Activated CD8-positive, alpha-beta memory T cell treated with anti-CD3 and anti-CD28 coated beads, Interleukin-2, amount 50 U/mL, for 24 hours (primary cell): Measurements from ENCODE around the gene CPED1.
"Not testable (repeated sequence)": the region's sequence is repeated elsewhere in the genome, so short reads cannot be mapped to it uniquely, and the experiment has no call there.

Experiments used
- DNase-seq: peaks from one replicate; pipeline ENCODE4 v3.0.0-alpha.2; 2020; ENCODE audit errors: extremely low read depth

The CPED1 gene

DNA sequence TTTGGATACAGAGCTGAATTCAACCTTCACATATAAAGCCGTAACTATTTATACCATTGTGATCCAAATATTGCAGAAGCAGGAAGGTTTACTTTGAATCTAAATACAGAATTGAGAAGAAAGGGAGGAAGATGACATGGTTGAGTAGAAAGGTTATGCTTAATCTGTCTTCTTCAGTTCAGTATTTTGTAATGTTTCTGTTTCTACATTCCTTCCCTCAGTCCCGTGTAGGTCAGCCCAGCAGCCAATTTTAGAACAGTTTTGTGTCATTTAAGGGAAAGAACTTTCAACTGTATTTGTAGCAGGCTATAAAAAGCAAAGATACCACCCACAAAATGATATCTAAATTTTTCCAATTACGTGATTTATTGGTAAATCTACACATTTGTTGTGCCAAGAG is 97.4 kb downstream of the CPED1 start:
- DNase-seq: no peak

DNA sequence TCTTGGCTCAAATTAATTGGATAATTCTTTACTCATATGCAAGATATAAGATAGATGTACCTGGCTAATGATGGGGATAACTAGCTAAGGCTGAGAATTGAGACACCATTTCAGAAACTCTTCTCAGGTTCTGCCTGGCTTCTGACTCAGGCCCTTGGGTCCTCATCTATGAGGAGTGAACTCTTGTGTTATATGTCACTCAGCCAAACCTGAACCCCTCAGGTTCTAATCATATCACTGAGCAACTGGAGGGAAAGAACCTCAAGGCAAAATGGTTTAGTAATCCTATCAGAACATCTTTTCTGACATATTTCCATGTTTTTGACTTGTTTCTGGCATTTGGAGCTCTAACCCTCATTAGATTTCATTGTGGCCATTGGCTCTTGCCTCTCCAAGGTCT is 100.4 kb downstream of the CPED1 start:
- DNase-seq: no peak

DNA sequence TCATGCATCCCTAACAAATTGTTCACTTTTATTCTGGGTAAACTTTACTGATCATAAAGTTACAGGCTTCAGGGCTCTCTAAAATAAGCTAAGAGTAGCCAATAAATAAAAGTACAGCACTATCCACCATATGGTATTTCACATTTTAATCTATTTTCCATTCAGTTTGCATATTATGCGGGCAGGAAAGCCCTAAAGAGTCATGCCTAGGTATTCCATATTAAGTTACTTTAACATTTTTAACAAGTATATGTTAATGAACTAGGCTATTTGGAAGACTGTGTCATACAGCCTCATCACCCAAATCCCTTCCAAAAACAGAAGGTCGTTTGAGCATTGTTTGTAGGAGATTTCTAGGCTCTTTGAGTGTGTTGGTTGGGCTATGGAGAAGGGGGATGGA is 106.3 kb downstream of the CPED1 start:
- no peak for DNase-seq

DNA sequence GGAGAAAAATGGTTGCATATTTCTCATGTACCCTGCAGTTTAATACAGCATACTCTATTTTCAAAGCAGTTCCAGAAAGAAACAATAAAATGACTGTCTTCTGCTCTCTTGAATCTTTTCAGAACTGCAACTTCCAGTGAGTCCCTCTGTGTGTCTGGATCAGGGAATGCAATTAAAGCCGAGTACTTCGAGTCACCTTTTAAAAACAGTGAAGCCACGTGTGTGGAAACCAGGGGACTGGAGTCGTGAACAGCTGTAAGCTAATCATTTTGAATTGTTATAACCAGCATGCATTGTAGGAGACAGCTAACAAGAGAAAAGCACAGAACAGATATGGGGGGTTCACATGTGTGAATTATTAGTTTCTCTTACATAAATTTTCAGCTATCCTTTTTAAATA is 109.1 kb downstream of the CPED1 start:
- no peak for DNase-seq

DNA sequence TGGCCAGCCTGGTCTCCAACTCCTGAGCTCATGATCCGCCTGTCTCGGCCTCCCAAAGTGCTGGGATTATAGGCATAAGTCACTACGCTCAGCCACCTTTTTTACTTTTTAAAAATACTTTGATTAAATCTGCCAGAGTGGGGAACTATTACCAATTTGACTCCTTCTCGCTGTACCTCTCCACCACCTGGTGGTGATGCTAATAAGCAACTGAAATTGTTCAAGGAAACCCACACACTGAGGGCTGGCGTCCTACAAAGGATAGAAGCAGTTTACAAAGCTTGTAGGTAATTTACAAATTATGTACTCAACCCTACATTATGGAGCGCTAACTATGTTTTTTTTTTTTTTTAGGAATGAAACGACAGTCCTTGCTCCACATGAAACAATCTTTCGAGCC is 111.1 kb downstream of the CPED1 start:
- DNase-seq: no peak

DNA sequence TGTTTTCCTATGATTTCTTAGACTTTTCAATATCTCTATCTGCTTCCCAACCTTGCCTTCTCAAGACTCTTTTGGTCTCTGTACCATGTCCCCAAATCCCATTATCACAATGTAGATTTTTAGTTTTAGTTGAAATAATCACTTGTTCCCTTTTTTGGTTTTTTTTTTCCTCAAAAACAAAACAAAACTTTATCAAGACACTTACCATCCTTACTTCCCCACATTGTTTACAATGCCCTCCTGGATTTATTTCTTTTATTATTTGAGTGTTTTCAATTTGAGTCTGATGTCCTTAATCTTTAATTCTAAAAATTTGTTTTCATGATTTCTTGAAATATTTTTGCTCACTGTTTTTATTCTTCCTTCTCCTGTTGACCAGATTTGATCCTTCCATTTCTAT is 112.6 kb downstream of the CPED1 start:
- DNase-seq: no peak

DNA sequence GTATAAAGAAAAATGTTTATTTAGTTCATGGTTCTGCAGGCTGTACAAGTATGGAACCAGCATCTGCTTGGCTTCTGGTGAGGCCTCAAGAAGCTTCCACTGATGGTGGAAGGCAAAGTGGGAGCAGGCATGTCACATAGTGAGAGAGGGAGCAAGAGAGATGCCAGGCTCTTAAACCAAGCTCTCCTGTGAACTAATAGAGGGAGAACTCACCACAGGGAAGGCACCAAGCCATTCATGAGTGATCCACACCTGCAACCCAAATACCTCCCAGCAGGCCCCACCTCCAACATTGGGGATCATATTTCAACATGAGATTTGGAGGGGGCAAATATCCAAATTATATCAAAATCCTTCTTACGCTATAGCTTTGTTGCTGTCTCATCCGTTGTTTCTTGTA is 113.1 kb downstream of the CPED1 start:
- no peak for DNase-seq

DNA sequence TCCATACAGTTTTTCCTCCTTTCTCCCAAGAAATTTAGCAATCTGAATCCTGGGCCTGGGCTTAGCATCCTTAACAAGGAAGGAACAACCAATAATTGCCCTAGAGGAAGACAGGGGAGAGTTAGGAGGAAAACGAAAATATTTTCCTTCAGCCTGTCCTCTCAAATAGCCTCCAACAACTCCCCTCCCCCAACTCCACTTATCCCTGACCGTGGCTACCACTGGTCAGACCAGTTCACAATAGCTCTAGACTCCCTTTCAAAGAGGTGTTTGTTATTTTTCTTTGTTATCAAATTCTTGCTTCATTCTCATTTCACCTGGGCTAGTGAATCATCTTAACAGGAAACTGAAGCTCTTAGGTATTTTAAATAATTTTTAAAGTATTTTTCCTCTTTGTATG is 114.1 kb downstream of the CPED1 start:
- DNase-seq: no peak

DNA sequence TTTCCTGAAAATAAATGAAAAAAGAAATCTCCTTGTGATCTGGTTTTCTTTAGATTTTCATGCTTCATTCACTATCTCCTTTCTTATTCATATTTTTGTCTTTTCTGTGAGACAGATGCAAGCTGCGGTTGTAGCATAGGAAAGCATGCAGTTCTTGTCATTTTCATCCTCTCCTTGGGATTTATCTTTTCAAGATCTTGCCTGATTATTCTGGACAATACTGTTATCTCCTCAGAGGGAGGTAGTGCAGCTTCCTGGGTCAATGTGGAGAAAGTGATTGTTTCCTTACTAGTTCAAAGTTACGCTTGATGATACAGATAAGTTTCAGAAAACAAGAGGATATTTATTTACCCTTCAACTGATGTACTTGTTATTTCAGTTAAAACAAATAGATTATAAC is 114.6 kb downstream of the CPED1 start:
- DNase-seq: no peak

DNA sequence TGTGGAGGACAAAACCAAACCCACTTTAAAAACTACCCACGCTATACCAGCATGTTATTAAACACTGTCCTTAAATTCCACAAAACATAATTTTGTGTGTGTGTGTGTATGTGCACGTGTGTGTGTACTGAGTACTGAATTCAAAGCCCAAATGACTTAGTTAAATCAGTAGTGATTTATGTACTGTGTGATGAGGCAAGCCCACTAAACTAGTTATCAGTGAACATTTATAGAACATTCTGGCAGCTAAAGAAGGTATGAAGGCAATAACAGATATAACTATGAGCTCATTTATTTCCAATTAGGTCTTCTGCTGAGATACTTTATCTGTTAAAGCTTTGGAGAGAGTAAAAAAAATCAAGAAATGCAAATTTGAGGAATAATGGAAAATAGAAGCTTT is 115.1 kb downstream of the CPED1 start:
- DNase-seq: no peak

DNA sequence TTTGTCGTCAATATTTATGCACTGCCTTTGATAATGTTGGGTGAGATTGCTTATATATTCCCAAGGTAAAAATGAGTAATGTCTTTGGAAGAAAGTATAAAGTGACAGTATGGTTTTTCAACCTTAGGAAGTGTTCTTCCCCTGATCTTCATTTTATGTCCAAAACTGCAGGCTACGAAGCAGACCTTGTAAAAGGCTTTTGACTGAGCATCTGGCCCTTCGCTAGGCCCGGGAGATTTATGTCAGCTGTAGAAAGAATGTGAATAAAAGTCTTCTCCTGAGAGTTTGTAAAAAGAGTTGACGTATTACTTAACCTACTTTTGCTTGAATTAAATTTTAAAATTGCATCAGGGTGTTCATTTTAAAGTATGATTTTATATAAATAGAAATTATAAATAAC is 116.8 kb downstream of the CPED1 start:
- DNase-seq: no peak

DNA sequence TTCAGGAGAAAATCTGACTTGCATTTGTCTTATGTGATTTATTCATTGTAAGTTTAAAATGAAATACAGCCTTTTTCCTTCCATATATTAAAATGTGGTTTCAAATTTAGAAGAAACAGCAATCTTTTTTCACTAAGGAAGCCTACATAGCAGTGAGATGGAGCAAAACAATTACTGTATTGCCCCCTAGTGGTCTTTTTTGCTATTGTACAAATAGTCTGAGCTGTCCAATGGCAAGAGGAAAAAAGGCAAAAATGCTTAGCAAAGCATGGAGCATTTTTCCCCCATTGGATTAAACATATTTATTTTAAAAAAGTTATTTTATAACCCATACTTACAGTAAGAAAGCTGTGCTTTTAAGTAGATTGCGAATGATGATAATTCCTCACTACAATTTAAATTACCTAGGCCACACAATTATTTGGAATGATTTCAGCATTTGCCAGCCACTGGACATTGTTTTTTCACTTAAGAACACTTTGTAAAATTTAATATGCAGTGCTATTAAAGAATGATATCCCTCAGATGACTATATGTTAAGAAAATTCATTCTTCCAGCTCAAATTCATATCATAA is 119.5 kb downstream of the CPED1 start:
- no peak for DNase-seq

DNA sequence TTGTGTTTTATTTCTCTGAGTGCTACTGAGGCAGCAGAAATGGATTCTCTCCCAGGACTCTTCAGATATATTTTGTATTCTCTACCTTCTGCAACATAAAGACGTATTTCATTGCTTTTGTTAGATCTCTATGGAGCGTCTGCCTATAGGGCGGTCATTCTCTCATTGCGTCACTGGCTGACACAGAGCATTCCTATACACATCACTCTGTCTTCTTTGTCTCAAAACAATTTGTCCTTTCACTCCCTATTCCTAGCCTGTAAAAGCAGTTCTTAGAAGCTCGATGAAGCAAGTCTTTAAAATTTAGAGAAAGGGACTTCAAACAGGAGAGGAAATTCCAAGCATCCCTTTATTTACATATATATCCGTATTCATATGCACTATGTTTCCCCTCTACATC is 120.6 kb downstream of the CPED1 start:
- DNase-seq: no peak

DNA sequence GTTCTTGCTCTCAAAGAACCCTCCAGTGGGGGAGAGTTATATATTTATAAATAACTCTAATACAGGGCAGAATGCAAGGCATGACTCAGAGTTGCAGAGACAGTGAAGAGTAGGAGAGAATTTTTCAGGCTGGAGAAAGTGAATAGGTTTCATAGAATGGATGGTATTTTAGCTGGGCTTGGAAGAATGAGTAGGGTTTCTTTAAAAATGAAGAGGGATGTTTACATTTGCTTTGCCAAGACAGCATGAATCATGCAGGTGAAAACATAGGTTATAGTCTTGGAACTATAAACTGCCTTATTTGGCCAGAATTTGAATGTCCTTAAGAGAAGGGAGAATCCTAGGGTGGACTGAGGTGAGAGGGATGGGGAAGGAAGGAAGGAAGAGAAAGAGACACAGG is 124.8 kb downstream of the CPED1 start:
- no peak for DNase-seq

DNA sequence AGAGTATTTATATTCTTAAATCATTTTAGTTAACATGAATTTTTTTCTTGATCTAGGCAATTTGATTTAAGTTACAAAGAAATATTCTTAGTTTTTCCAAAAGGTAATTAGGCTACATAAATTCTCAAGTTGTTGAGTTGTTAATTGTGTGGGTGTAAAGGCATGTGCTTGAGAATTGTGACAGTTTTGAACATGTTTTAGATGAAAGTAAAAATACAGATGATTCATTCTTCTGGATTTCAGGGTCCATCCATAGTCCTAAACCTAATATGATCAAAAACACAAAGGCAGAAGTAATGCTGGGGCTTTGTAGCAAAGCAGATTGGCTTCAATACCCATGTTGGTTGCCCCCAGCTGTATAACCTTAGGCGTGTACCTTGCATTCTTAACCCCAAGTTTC is 127.9 kb downstream of the CPED1 start:
- no peak for DNase-seq

DNA sequence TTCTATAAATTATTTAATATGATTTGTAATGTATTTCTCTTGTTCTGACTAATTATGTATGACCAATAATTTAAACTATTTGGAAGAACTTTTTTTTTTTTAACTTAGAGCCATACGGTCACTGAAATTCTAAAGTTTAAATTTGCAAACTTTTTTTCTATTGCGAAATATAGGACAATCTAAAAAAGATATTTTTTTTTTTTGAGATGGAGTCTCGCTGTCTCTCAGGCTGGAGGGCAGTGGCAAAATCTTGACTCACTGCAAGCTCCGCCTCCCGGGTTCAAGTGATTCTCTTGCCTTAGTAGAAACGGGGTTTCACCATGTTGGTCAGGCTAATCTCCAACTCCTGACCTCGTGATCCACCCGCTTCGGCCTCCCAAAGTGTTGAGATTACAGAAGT is 130.5 kb downstream of the CPED1 start:
- no peak for DNase-seq

DNA sequence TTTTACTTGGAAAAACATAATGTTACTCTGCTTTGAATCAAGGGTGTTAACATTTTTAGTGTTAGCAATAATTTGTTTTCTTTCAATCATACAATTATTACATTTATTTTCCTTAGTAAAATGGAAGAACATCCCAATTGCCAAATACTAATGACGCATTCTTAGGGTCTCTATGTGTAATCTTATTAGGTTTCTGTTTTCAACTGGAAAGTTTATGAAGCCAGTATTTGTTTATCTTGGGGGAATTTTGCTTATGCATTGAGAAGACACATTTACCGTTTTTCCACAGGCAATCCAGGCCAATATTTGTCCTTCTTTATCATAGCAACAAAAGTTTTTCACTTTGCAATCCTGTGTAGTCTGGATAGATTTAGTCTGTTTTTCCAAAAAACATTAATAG is 134.5 kb downstream of the CPED1 start:
- no peak for DNase-seq

DNA sequence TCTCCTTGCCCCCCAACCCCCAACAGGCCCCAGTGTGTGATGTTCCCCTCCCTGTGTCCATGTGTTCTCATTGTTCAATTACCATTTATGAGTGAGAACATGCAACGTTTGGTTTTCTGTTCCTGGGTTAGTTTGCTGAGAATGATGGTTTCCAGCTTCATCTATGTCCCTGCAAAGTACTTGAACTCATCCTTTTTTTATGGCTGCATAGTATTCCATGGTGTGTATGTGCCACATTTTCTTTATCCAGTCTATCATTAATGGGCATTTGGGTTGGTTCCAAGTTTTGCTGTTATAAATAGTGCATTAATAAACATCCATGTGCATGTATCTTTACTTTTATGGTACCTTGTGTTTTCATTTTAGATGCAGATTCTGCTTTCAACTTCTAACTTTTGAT is 136.9 kb downstream of the CPED1 start:
- DNase-seq: not testable (repeated sequence)

DNA sequence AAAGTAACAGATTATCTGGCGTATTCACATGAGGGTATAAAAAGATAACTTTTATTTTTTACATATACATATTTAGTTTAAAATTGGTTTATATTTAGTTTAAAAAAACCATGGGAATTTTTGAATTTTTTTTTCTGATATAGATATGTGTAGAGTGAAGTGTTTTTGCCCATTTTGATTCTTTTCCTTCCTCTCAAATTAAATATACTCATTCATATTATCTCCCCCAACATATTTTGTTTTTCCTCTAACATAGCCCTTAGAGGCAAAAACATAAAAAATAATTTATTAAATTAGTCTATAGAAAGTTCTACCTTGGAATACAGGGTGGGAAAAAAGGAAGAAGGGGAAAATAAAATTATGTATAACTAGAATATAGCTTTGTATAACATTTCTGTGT is 137.7 kb downstream of the CPED1 start:
- no peak for DNase-seq

DNA sequence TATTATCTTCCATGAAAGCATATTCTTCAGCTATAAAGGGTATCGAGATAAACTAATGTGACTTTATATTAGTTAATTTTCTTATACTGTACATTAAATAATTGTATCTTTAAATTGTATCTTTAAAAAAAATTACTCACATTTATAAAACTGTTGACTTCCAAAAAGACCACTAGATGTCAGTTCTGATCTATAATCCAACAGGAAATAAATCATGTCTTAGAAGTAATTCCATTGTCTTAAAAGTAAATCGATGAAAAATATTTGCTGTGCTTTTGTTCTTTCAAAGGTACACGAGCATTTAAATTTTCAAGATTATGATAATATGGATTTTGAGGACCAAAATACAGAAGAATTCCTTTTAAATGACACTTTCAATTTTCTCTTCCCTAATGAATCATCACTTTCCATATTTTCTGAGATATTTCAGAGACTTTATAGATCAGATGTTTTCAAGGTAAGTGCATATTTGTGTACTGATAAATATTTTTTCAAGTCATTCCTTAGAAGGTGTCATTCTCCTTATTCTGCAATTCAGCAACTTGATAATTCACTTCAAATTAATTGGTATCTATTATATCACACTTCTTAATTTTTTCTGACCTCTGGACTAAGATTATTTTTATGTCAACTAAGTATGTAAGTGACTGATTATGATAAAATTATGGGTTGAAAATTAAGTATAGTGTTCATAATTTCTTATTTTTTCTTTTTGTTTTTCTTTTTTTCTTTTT is 138.5 kb downstream of the CPED1 start:
- no peak for DNase-seq

DNA sequence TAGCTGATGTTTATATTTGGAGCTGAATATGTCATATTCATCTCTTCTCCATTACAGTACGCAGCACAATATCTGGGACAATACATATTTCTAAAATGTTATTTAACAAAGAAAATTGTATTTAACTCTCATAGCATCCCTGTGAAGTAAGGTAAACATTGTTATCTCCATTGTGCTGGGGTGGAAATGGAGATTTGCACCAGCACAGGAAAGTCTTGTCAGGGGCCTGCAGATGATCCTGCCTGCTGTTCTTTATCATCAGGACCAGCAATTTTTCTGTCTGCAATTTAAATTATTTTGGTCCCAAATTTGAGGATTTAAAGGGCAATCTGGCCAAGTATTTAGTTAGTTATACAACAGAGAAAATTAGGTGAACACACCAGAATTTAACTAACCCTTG is 144.4 kb downstream of the CPED1 start:
- no peak for DNase-seq

DNA sequence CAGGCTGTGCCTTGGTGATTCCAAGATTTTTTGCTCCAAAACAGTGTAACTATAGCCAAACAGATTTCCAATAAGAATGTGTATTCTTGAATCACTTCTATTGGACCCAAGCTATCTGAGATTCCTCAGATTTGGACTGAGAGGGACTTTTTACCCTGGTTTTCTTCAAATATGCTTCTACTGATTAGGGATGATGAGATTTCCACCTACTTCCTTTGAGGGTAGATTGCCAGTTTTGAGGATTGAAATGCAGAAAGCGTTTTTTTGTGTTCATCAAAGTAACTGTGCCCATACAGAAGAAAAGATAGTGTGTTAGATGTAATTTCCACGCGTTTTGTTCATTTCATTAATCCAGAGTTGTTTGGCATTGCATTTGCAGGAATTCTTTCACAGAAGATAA is 144.9 kb downstream of the CPED1 start:
- DNase-seq: no peak

DNA sequence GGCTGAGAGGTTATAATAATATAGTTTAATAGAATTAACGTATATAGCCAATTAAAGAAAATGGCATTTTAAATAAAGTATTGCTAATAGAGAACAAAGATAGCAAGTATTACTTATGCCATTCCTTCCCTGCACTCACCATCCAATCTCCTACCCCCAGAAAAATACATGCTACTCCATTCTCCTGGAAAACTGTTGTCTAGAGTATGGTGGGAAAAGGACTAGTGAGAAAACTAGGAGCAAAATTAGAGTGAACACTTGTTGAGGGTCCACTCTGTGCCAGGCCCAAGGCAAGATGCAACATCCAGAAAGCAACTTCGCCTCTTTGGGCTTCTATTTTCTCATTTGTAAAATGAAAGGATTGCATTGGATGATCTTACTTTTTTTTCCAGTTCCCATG is 149.1 kb downstream of the CPED1 start:
- DNase-seq: no peak

DNA sequence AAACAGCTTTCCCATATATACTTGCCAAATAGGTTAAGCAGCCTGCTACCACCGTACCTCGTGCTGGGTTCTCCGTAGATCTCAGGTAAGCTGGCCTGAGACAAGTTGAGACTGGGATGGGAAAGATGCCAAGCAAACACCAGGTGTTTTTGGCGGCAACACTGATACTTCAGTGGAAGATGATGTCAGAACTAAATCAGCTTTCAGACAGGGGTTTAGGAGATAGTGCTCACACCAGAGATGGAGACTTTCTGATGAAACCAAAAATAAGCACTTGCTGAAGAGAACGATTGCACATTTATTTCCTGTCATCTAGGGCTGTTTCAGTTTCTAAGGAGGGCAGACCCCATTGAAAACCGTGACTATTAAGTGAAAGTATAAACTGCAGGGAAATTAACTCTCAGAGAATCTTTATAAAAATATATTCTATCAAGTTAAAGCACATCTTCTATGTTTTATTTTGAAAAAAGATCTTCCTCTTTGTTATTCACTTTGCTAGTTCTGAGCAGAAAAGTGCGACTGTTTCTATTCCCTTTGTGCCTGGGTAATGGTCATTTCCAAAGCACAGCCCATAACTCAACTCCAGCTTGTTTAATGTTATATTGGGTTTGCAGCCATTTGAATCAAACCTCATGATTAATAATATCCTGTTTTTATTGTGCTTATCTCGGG is 149.9 kb downstream of the CPED1 start:
- no peak for DNase-seq
